ENCODE data around the gene GPATCH4.
"Not testable (repeated sequence)": the region's sequence is repeated elsewhere in the genome, so short reads cannot be mapped to it uniquely, and the experiment has no call there.

GPATCH4 gene

GRCh38 chr1:156615946-156616345, 14.7 kb upstream of the GPATCH4 start (continued):
- TF ChIP-seq ZC3H10 (CRISPR knock-in tag; IDR thresholded peaks at IDR 0.05) (no peak), CSDC2 (CRISPR knock-in tag; IDR thresholded peaks at IDR 0.05) (no peak), CSRNP3 (CRISPR knock-in tag; IDR thresholded peaks at IDR 0.05) (no peak), SNAI2 (CRISPR knock-in tag; IDR thresholded peaks at IDR 0.05) (no peak), RARB (CRISPR knock-in tag; IDR thresholded peaks at IDR 0.05) (no peak), ZFP30 (CRISPR knock-in tag; IDR thresholded peaks at IDR 0.05) (no peak), ISL1 (CRISPR knock-in tag; IDR thresholded peaks at IDR 0.05) (no peak), TCF4 (CRISPR knock-in tag; IDR thresholded peaks at IDR 0.05; ENCODE audit: borderline replicate concordance) (no peak)

- ATAC-seq = no peak
- TF ChIP-seq GLIS3 (CRISPR knock-in tag; IDR thresholded peaks at IDR 0.05) (no peak), ZFP3 (CRISPR knock-in tag; IDR thresholded peaks at IDR 0.05) (no peak), RARB (CRISPR knock-in tag; IDR thresholded peaks at IDR 0.05) (no peak), ISL1 (CRISPR knock-in tag; IDR thresholded peaks at IDR 0.05) (no peak), ARNTL (CRISPR knock-in tag; IDR thresholded peaks at IDR 0.05; ENCODE audit: borderline replicate concordance, low read depth) (no peak), TCF4 (CRISPR knock-in tag; IDR thresholded peaks at IDR 0.05; ENCODE audit: borderline replicate concordance) (no peak), PATZ1 (CRISPR knock-in tag; IDR thresholded peaks at IDR 0.05; ENCODE audit: borderline replicate concordance) (no peak), BACH2 (CRISPR knock-in tag; IDR thresholded peaks at IDR 0.05; ENCODE audit: borderline replicate concordance) (no peak), POU6F1 (CRISPR knock-in tag; IDR thresholded peaks at IDR 0.05; ENCODE audit: borderline replicate concordance, low read depth) (no peak), CREB5 (CRISPR knock-in tag; IDR thresholded peaks at IDR 0.05; ENCODE audit: low read depth) (no peak), OSR1 (CRISPR knock-in tag; IDR thresholded peaks at IDR 0.05) (no peak), SNAI2 (CRISPR knock-in tag; IDR thresholded peaks at IDR 0.05) (no peak), CSDC2 (CRISPR knock-in tag; IDR thresholded peaks at IDR 0.05) (no peak), ZNF70 (CRISPR knock-in tag; IDR thresholded peaks at IDR 0.05) (no peak), PPARA (CRISPR knock-in tag; IDR thresholded peaks at IDR 0.05; ENCODE audit: borderline replicate concordance) (no peak), TOX (CRISPR knock-in tag; IDR thresholded peaks at IDR 0.05; ENCODE audit: borderline replicate concordance) (no peak)
These were observed 11.4 kb upstream of the GPATCH4 start for GRCh38 chr1:156612666-156613065.

- not testable (repeated sequence) for ATAC-seq
These were observed 8.8 kb upstream of the GPATCH4 start for GRCh38 chr1:156610072-156610471.

- ATAC-seq = peak; percentile 88
- TF ChIP-seq BACH2 (CRISPR knock-in tag; IDR thresholded peaks at IDR 0.05; ENCODE audit: borderline replicate concordance) (no peak), TSHZ2 (CRISPR knock-in tag; IDR thresholded peaks at IDR 0.05) (no peak), TCF4 (CRISPR knock-in tag; IDR thresholded peaks at IDR 0.05; ENCODE audit: borderline replicate concordance) (no peak), CSDC2 (CRISPR knock-in tag; IDR thresholded peaks at IDR 0.05) (no peak), CSRNP3 (CRISPR knock-in tag; IDR thresholded peaks at IDR 0.05) (no peak), ZC3H10 (CRISPR knock-in tag; IDR thresholded peaks at IDR 0.05) (no peak), CREB5 (CRISPR knock-in tag; IDR thresholded peaks at IDR 0.05; ENCODE audit: low read depth) (no peak), ZFP30 (CRISPR knock-in tag; IDR thresholded peaks at IDR 0.05) (no peak), ISL1 (CRISPR knock-in tag; IDR thresholded peaks at IDR 0.05) (no peak), ZFP3 (CRISPR knock-in tag; IDR thresholded peaks at IDR 0.05) (no peak), ESRRG (CRISPR knock-in tag; IDR thresholded peaks at IDR 0.05) (no peak), ZNF70 (CRISPR knock-in tag; IDR thresholded peaks at IDR 0.05) (no peak), ZNF8 (CRISPR knock-in tag; IDR thresholded peaks at IDR 0.05) (no peak), GLIS3 (CRISPR knock-in tag; IDR thresholded peaks at IDR 0.05) (no peak), SNAI2 (CRISPR knock-in tag; IDR thresholded peaks at IDR 0.05) (no peak), TOX (CRISPR knock-in tag; IDR thresholded peaks at IDR 0.05; ENCODE audit: borderline replicate concordance) (no peak)
These were observed 7.7 kb upstream of the GPATCH4 start for GRCh38 chr1:156608981-156609380.
